Osteoblast (primary cell): ENCODE data around the gene GZMM. TPM values are rescaled to one million over a fixed set of nuclear protein-coding genes. Genes with fewer than 3 reads are reported as not detected.

Source experiments
- DNase-seq: peaks from one replicate; pipeline ENCODE4 v3.0.0; 2011; ENCODE audit warnings: low spot score, mixed read lengths; ENCODE audit not compliant: insufficient read length; ENCODE audit errors: missing footprints
- H2AFZ ChIP-seq: 2 replicates; pipeline ENCODE4 v1.6.0; 2011; ENCODE audit warnings: mild to moderate bottlenecking, low read length
- H3K27ac ChIP-seq: 2 replicates; pipeline ENCODE4 v1.5.1; 2011; ENCODE audit warnings: mild to moderate bottlenecking, low read depth, low read length, moderate library complexity
- H3K27me3 ChIP-seq: 2 replicates; pipeline ENCODE4 v1.6.0; 2012; ENCODE audit warnings: mild to moderate bottlenecking, control low read depth, inconsistent platforms, low read length, moderate library complexity; ENCODE audit not compliant: insufficient read depth
- H3K36me3 ChIP-seq: 2 replicates; pipeline ENCODE4 v1.5.1; 2011; ENCODE audit warnings: mild to moderate bottlenecking, low read length, control low read depth, moderate library complexity; ENCODE audit not compliant: insufficient read depth
- H3K4me1 ChIP-seq: 2 replicates; pipeline ENCODE4 v1.5.1; 2011; ENCODE audit warnings: mild to moderate bottlenecking, low read length, control low read depth, moderate library complexity; ENCODE audit not compliant: insufficient read depth
- H3K4me2 ChIP-seq: 2 replicates; pipeline ENCODE4 v1.6.0; 2011; ENCODE audit warnings: mild to moderate bottlenecking, low read length; ENCODE audit not compliant: insufficient read depth
- H3K4me3 ChIP-seq: fragments of 200-600 bp; sonication (generic); 3 replicates; pipeline ENCODE4 v1.5.1; 2012; ENCODE audit warnings: mild to moderate bottlenecking, low read length, inconsistent platforms; ENCODE audit not compliant: insufficient read depth
- H3K79me2 ChIP-seq: 2 replicates; pipeline ENCODE4 v1.6.0; 2012; ENCODE audit warnings: mild to moderate bottlenecking, low read length, control low read depth, inconsistent platforms; ENCODE audit not compliant: insufficient read depth
- H3K9me3 ChIP-seq: 2 replicates; pipeline ENCODE4 v1.5.1; 2011; ENCODE audit warnings: low read depth, low read length, control low read depth
- H4K20me1 ChIP-seq: 2 replicates; pipeline ENCODE4 v1.6.0; 2012; ENCODE audit warnings: mild to moderate bottlenecking, low read length, control low read depth; ENCODE audit not compliant: insufficient read depth
- total RNA-seq: library from RNA; depleted of rRNA; stranded (reverse); fragments of >200 nt; gene quantifications from 2 replicates; pipeline ENCODE4 v1.2.3, GENCODE V29; 2012
- TF ChIP-seq, protein P1 (sequence below): IDR thresholded peaks from 2 replicates; pipeline ENCODE4 v1.5.1; 2011; ENCODE audit warnings: mild to moderate bottlenecking, low read depth, low read length, moderate library complexity; ENCODE audit errors: extremely low read depth

GZMM gene
- total RNA-seq, 1 donor, result under 0.01 TPM

DNA sequence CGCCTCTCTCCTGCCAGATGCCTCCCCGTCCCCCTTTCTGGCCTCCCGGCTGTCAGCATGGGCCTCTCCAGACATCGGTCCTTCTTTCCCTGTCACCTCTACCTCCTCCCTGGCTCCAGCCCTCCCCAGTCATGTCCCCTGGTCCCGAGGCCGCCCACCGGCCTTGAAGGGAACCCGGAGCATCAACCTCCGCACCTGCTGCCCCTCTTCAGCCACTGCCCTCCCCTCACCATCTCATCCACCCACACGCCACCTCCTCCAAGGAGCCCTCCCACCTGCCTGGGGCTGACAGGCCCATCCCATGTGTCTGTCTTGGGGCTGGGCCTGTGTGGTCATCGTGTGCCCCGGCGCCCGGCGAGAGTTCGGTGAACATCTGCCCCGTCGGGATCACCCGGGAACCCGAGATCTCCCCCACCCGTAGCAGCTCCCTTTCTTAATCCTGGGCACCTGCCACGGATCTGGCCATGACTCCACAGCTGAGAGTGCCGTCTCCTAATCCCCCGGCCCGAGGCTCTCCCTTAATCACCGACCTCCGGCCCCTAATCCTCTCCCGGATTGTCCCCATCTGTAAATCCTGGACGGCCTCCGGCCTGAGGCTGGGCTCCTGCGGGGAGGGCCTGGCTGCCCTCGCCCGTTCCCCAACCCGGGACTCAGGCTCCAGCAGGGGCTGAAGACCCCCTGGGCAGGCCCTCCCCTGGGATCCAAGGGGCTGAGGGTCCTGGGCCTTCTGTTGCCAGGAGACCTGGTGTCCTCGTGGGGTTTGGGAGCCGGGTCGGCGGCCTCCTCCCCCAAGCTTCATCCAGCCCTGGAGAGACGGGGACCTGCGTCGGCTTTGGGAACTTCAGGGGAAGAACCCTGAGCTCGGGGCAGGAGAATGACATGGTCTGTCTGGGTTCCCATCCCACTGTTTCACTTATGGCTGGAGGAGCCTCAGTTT, 51.7 kb downstream of the GZMM start:
- TF ChIP-seq, protein P1, sequence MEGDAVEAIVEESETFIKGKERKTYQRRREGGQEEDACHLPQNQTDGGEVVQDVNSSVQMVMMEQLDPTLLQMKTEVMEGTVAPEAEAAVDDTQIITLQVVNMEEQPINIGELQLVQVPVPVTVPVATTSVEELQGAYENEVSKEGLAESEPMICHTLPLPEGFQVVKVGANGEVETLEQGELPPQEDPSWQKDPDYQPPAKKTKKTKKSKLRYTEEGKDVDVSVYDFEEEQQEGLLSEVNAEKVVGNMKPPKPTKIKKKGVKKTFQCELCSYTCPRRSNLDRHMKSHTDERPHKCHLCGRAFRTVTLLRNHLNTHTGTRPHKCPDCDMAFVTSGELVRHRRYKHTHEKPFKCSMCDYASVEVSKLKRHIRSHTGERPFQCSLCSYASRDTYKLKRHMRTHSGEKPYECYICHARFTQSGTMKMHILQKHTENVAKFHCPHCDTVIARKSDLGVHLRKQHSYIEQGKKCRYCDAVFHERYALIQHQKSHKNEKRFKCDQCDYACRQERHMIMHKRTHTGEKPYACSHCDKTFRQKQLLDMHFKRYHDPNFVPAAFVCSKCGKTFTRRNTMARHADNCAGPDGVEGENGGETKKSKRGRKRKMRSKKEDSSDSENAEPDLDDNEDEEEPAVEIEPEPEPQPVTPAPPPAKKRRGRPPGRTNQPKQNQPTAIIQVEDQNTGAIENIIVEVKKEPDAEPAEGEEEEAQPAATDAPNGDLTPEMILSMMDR, result no peak
- Histone ChIP-seq H3K27me3 (peaks cover 9% of the 10 kb centered on the region), H2AFZ (no peak overlapping the region), H3K4me3 (no peak overlapping the region), H3K4me2 (no peak overlapping the region), H3K79me2 (no peaks in the 10 kb centered on the region), H4K20me1 (peaks cover 8% of the 10 kb centered on the region), H3K4me1 (no peaks in the 10 kb centered on the region), H3K27ac (no peak overlapping the region), H3K36me3 (no peaks in the 10 kb centered on the region), H3K9me3 (no peaks in the 10 kb centered on the region)
- no peak for DNase-seq

GRCh38 chr19:596263-596655, 52.4 kb downstream of the GZMM start:
- Histone ChIP-seq H3K9me3 (no peaks in the 10 kb centered on the region), H3K27me3 (peaks cover 2% of the 10 kb centered on the region), H3K36me3 (no peaks in the 10 kb centered on the region), H3K4me2 (no peak overlapping the region), H3K4me1 (no peaks in the 10 kb centered on the region), H4K20me1 (peaks cover 8% of the 10 kb centered on the region), H3K27ac (no peak overlapping the region), H3K79me2 (no peaks in the 10 kb centered on the region), H2AFZ (no peak overlapping the region), H3K4me3 (no peak overlapping the region)
- DNase-seq, result no peak
- TF ChIP-seq, protein P1, result no peak

- H4K20me1 ChIP-seq, result peaks cover under 1% of the 10 kb centered on the region
Observed at GRCh38 chr19:597406-598315, 53.8 kb downstream of the GZMM start.

More at GRCh38 chr19:597406-598315, 53.8 kb downstream of the GZMM start:
- Histone ChIP-seq H3K27ac (no peak overlapping the region), H2AFZ (no peak overlapping the region), H3K9me3 (no peaks in the 10 kb centered on the region), H3K36me3 (no peaks in the 10 kb centered on the region), H3K79me2 (no peaks in the 10 kb centered on the region), H3K4me3 (no peak overlapping the region), H3K27me3 (no peaks in the 10 kb centered on the region), H3K4me2 (no peak overlapping the region), H3K4me1 (no peaks in the 10 kb centered on the region)
- no peak for DNase-seq
- TF ChIP-seq, protein P1, result no peak

Other genes with a start within 250 kb of the GZMM start
- 10.9 and 14.8 TPM in 2 replicates for gene MIER2, start 199.3 kb upstream of the GZMM start, total RNA-seq
- gene C2CD4C, start 134.9 kb upstream of the GZMM start, total RNA-seq, result not detected in 2 replicates
- 0.36 and 1.5 TPM in 2 replicates for gene SHC2, start 83.0 kb upstream of the GZMM start, total RNA-seq
- 0.59 and 0.72 TPM in 2 replicates for gene MADCAM1, start 47.6 kb upstream of the GZMM start, total RNA-seq
- gene TPGS1, start 36.6 kb upstream of the GZMM start, total RNA-seq, result 38.3 and 47.8 TPM in 2 replicates
- gene CDC34, start 12.3 kb upstream of the GZMM start, total RNA-seq, result 32.9 and 40.4 TPM in 2 replicates
- 273 and 291 TPM in 2 replicates for gene BSG, start 28.5 kb downstream of the GZMM start, total RNA-seq
- 1.2 and 1.4 TPM in 2 replicates for gene HCN2, start 45.8 kb downstream of the GZMM start, total RNA-seq
- gene POLRMT, start 89.5 kb downstream of the GZMM start, total RNA-seq, result 16.6 and 18.6 TPM in 2 replicates
- gene FGF22, start 95.8 kb downstream of the GZMM start, total RNA-seq, result not detected in 2 replicates
- 29.8 and 38.7 TPM in 2 replicates for gene RNF126, start 119.2 kb downstream of the GZMM start, total RNA-seq
- gene FSTL3, start 132.3 kb downstream of the GZMM start, total RNA-seq, result 32.7 and 52.1 TPM in 2 replicates
- gene PRSS57, start 151.4 kb downstream of the GZMM start, total RNA-seq, result not detected in 2 replicates
- 9.7 and 10.5 TPM in 2 replicates for gene PALM, start 164.9 kb downstream of the GZMM start, total RNA-seq
- gene MISP, start 207.1 kb downstream of the GZMM start, total RNA-seq, result 0.36 and 0.59 TPM in 2 replicates